PC-3 (cell line): ENCODE results near the gene DTNBP1.

Experiments
- CTCF ChIP-seq: fragments of 300-600 bp; sonication (generic); conservative IDR thresholded peaks from 2 replicates; pipeline ENCODE4 v1.5.1; 2017; ENCODE audit warnings: antibody characterized with exemption, low read depth, mild to moderate bottlenecking, low read length
- EZH2 ChIP-seq: fragments of 300-600 bp; sonication (generic); IDR thresholded peaks from one replicate; pipeline ENCODE4 v1.6.1; 2017; ENCODE audit warnings: antibody characterized with exemption, mild to moderate bottlenecking, low read length; ENCODE audit not compliant: unreplicated experiment
- EZH2phosphoT487 ChIP-seq: fragments of 300-600 bp; sonication (generic); IDR thresholded peaks from 2 replicates; pipeline ENCODE4 v1.6.1; 2018; ENCODE audit warnings: mild to moderate bottlenecking, antibody characterized with exemption, low read length, borderline replicate concordance

GRCh38 chr6:15689586-15690482 lies 27.0 kb upstream of the DTNBP1 start:
- no peak for TF ChIP-seq CTCF
- TF ChIP-seq EZH2, result no peak
- no peak for TF ChIP-seq EZH2phosphoT487
